Right lobe of liver (tissue), 6 donors: Measurements from ENCODE around the gene NAPA. TPM values are rescaled to one million over a fixed set of nuclear protein-coding genes. Genes with fewer than 3 reads are reported as not detected.
A peak's percentile ranks its signal among the peaks of the same experiment; 100 is the strongest.

Source experiments
- ATAC-seq, 4 donors: fragments of 200-7000 bp; cut with Tn5 transposase; one replicate each; pipeline ENCODE4 v1.9.1; 2020; ENCODE audit warnings: mild to moderate bottlenecking in 4 of 4, moderate library complexity in 4 of 4
- DNase-seq, 3 donors: peaks; one replicate each; pipeline ENCODE4 v3.0.0-alpha.2; 2020
- H3K27ac ChIP-seq, 3 donors: fragments of 200-600 bp; one replicate each; pipeline ENCODE4 v1.8.0; 2022
- H3K27me3 ChIP-seq, 2 donors: fragments of 200-600 bp; one replicate each; pipeline ENCODE4 v1.8.0; 2022
- H3K36me3 ChIP-seq, 4 donors: fragments of 200-600 bp; sonication (generic) in 1 of 4; one replicate each; pipeline versions ENCODE4 v1.5.1 to v1.8.0; 2017 to 2022; ENCODE audit warnings: control low read depth in 1 of 4
- H3K4me1 ChIP-seq, 4 donors: fragments of 200-600 bp; sonication (generic) in 1 of 4; one replicate each; pipeline versions ENCODE4 v1.5.1 to v1.8.0; 2017 to 2022; ENCODE audit warnings: control low read depth in 1 of 4
- H3K4me3 ChIP-seq, 3 donors: fragments of 200-600 bp; one replicate each; pipeline ENCODE4 v1.8.0; 2022
- H3K9me3 ChIP-seq, 4 donors: fragments of 200-600 bp; sonication (generic) in 1 of 4; one replicate each; pipeline versions ENCODE4 v1.5.1 to v1.8.0; 2017 to 2022; ENCODE audit warnings: control low read depth in 1 of 4
- POLR2A ChIP-seq: fragments of 450-650 bp; IDR thresholded peaks from one replicate; pipeline ENCODE4 v1.6.1; 2017; ENCODE audit warnings: antibody characterized with exemption, mild to moderate bottlenecking
- WGBS: methylation state at CpG from one replicate; pipeline ENCODE4 v1.1.6; 2018; ENCODE audit warnings: low coverage, low lambda C conversion rate; ENCODE audit not compliant: insufficient coverage; ENCODE audit errors: missing lambda C conversion rate; 5-methylcytosine and 5-hydroxymethylcytosine counted together
- intact Hi-C, 2 donors: fragments of 100-400 bp; cut with DNase I; formaldehyde crosslinking; loops; one replicate each; pipeline versions ENCODE4 v1.11.2 to v1.14.1; 2022
- total RNA-seq, 6 experiments: library from RNA; depleted of rRNA in 2 of 6; stranded (reverse); fragments of >200 nt in 2 of 6; fragmentation: NEBNext Ultra II Directional in 3 of 6; extraction: Animal tissue kit (Norgen Biotek cat#: 25700) in 3 of 6; gene quantifications; one replicate each; pipeline versions ENCODE4 v1.1.0 to v1.2.4, GENCODE V29; 2016 to 2023
- TF ChIP-seq, protein P1 (sequence below), 4 donors: fragments of 200-600 bp in 3 of 4; fragments of 450-650 bp in 1 of 4; IDR thresholded peaks; one replicate each; pipeline versions ENCODE4 v1.5.1 to v1.8.0; 2016 to 2022; ENCODE audit warnings: antibody characterized with exemption in 4 of 4, mild to moderate bottlenecking in 2 of 4
- donor health status: DM: no; HTN: yes; CAD: no.
- donor health status: DM: no; HTN: no; CAD: no.
- donor health status: DM: no; HTN: no; CAD: no.
- donor health status: DM: no; HTN: yes; CAD: no.
- donor health status: DM: no; HTN: yes; CAD: no.

The NAPA gene
- total RNA-seq, 6 experiments from 2014 or later, result 83.0 to 179 (median 96.0) TPM

DNA sequence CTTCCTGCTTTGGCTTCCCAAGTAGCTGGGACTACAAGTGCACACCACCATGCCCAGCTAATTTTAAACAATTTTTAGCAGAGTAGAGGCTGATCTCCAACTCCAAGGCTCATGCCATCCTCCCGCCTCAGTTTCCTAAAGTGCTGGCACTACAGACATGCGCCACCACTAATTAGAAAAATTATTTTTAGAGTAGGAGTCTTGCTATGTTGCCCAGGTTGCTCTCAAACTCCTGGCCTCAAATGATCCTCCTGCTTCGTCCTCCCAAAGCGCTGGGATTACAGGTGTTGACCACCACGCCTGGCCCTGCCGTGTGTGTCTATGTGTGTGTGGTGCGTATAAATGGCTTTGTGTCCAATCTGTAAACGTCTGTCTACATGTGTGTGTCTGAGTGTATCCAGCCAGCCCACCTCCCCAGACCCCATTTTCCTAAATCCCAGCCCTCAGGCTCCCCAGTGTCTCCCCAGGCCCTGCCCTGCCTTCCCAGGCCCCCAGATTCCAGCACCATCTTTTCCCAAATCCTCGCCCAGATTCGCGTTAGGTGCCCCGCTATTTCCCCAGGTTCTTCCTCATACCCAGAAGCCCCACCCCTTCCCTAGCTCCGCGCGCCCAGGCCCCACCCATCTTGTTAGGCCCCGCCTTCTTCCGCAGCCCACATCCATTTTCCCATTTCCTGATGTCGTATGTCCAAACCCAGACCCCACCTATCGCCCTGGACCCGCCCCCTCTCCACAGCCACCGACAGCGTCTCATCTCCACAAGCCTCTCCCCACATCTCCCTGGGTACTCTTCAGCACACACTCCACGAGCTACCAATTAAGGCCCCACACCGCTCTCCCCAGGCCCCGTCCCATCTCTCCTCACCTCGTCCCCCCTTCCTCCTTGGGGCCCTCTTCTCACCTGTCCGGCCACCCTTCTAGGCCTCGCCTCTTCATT lies 68.1 kb downstream of the NAPA start:
- Histone ChIP-seq H3K27me3 (peaks cover 4 to 23% of the 10 kb centered on the region in 2 donors), H3K4me1 (peaks cover 0 to 6% (median 0%) of the 10 kb centered on the region in 4 donors), H3K9me3 (no peaks in the 10 kb centered on the region), H3K27ac (no peak overlapping the region), H3K36me3 (no peaks in the 10 kb centered on the region), H3K4me3 (no peak overlapping the region)
- intact Hi-C loops, result no loop called here
- TF ChIP-seq, protein P1, sequence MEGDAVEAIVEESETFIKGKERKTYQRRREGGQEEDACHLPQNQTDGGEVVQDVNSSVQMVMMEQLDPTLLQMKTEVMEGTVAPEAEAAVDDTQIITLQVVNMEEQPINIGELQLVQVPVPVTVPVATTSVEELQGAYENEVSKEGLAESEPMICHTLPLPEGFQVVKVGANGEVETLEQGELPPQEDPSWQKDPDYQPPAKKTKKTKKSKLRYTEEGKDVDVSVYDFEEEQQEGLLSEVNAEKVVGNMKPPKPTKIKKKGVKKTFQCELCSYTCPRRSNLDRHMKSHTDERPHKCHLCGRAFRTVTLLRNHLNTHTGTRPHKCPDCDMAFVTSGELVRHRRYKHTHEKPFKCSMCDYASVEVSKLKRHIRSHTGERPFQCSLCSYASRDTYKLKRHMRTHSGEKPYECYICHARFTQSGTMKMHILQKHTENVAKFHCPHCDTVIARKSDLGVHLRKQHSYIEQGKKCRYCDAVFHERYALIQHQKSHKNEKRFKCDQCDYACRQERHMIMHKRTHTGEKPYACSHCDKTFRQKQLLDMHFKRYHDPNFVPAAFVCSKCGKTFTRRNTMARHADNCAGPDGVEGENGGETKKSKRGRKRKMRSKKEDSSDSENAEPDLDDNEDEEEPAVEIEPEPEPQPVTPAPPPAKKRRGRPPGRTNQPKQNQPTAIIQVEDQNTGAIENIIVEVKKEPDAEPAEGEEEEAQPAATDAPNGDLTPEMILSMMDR (IDR thresholded peaks at IDR 0.05), result no peak
- TF ChIP-seq POLR2A, result no peak
- WGBS, result 16% methylated on average over 24 of the region's 28 CpGs
- DNase-seq (peak in 1 of 3 donors; percentile 45), ATAC-seq (peak in 1 of 4 donors; percentile 61)

DNA sequence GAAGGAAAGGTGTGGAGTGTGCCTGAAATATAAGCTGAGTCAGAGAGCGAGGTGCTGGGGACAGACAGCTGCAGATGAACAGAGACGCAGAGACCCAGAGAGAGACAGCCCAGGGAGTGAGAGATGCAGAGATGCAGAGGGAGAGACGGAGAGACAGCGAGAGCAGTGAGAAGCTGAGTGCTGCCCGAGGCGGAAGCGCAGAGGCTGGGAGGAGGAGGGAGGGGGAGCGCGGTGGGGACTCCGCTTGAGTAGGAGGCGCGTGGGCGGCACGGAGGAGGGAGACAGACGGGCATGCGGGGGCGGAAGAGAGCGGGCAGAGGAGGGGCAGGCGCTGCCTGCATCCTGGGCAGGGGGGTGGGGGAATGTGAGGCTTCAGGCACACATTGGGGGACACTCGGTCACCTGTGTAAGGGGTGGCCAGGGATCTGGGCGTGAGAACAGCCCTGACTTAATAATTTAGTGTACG lies 68.9 kb downstream of the NAPA start:
- H3K27ac ChIP-seq, result no peak overlapping the region
- ATAC-seq (peak; percentile 30 to 54 (median 46)), DNase-seq (peak in 2 of 3 donors; percentile 37 to 54)
- H3K9me3 ChIP-seq, result no peaks in the 10 kb centered on the region
- TF ChIP-seq, protein P1 (IDR thresholded peaks at IDR 0.05), result no peak
- TF ChIP-seq POLR2A, result no peak
- peaks cover 4 to 23% of the 10 kb centered on the region in 2 donors for H3K27me3 ChIP-seq
- no peak overlapping the region for H3K4me3 ChIP-seq
- peaks cover 0 to 6% (median 0%) of the 10 kb centered on the region in 4 donors for H3K4me1 ChIP-seq
- H3K36me3 ChIP-seq, result no peaks in the 10 kb centered on the region
- 1% methylated on average over 15 of the region's 22 CpGs for WGBS
- intact Hi-C loops, result no loop called here

DNA sequence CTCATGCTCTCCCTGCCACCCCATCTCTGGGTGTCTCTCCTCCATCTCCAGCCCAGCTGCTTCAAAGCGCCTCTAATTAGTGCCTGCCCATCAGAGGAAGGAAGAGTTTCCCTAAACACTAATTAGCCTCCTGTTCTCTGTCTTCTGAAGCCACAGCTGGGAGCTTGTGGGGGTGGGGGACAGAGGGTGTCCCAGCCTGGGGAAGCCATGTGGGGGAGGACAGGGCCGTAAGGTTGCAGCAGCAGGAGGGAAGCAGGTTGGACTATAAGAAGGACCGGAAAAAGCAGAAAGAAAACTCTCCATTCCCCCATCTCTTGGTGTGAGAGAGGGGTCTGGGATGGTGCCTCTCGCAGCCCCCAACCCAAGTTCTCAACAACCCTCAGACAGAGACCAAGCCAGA lies 69.3 kb downstream of the NAPA start:
- H3K27me3 ChIP-seq, result peaks cover 4 to 23% of the 10 kb centered on the region in 2 donors
- H3K36me3 ChIP-seq, result no peaks in the 10 kb centered on the region
- H3K4me1 ChIP-seq, result peaks cover 0 to 6% (median 0%) of the 10 kb centered on the region in 4 donors
- no peaks in the 10 kb centered on the region for H3K9me3 ChIP-seq
- DNase-seq, result peak in 1 of 3 donors; percentile 1
- no peak for ATAC-seq
- intact Hi-C loops, result no loop called here
- H3K4me3 ChIP-seq, result no peak overlapping the region
- H3K27ac ChIP-seq, result no peak overlapping the region
- 17% methylated on average over 3 of the region's 4 CpGs for WGBS
- TF ChIP-seq, protein P1 (IDR thresholded peaks at IDR 0.05), result no peak
- TF ChIP-seq POLR2A, result no peak

DNA sequence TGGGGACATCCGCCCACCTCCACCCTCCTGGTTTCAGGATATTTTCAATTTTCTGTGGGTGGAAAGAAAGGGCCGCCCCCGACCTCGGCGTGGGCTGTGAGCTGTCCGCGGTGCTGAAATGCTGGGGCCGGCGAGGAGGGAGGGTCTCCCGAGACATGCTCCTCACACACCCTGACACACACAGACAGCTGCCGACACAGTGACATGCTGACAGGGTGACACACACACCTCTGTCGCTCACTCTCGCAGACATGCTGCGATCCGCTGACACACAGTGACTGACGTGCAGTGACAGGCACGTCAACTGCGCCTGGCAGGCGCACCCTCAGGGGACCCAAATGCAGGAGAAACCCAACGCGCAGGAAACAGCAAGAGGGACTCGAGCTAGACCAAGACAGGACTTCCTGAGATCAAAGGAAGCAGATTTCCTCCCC lies 70.5 kb downstream of the NAPA start:
- TF ChIP-seq, protein P1 (IDR thresholded peaks at IDR 0.05), result no peak
- TF ChIP-seq POLR2A, result no peak
- Histone ChIP-seq H3K4me1 (peaks cover 0 to 6% (median 0%) of the 10 kb centered on the region in 4 donors), H3K9me3 (no peaks in the 10 kb centered on the region), H3K4me3 (no peak overlapping the region), H3K36me3 (no peaks in the 10 kb centered on the region), H3K27ac (no peak overlapping the region), H3K27me3 (peaks cover 4 to 23% of the 10 kb centered on the region in 2 donors)
- 4% methylated on average over 9 of the region's 22 CpGs for WGBS
- ATAC-seq (peak in 1 of 4 donors; percentile 5), DNase-seq (peak in 1 of 3 donors; percentile 31)
- intact Hi-C loops, result no loop called here
